Panc1 (cell line): Measurements from ENCODE around the gene SCN10A.

Experiments used
- CTCF ChIP-seq: fragments of 450-650 bp; IDR thresholded peaks from 2 replicates; pipeline ENCODE4 v1.5.1; 2017; ENCODE audit warnings: mild to moderate bottlenecking
- POLR2AphosphoS5 ChIP-seq: IDR thresholded peaks from 2 replicates; pipeline ENCODE4 v1.6.1; 2012; ENCODE audit warnings: mild to moderate bottlenecking, low read depth, low read length, moderate library complexity
- REST ChIP-seq, 2 experiments: IDR thresholded peaks; 2 replicates each; pipeline ENCODE4 v1.6.1; 2011 to 2012; ENCODE audit warnings: low read depth in 2 of 2, control low read depth in 1 of 2, low read length in 1 of 2, mild to moderate bottlenecking in 1 of 2, moderate library complexity in 1 of 2; ENCODE audit not compliant: insufficient read depth in 1 of 2

- TF ChIP-seq CTCF (no peak), POLR2AphosphoS5 (no peak), REST (IDR thresholded peaks at IDR 0.05; ENCODE audit: insufficient read depth in 1 of 2, low read depth in 2 of 2, low read length in 1 of 2) (no peak)
Measured at GRCh38 chr3:38836561-38836960, 20.5 kb upstream of the SCN10A start.
